ENCODE data around the gene ESYT3. TPM values are rescaled to one million over a fixed set of nuclear protein-coding genes. Genes with fewer than 3 reads are reported as not detected.

Gene ESYT3
- total and polyA plus RNA-seq, 9 of the 15 experiments (the other 6 are each of a cell fraction or from before 2014, with no cell fraction given): not detected

- TF ChIP-seq ZNF140 (CRISPR knock-in tag; IDR thresholded peaks at IDR 0.05): no peak
- no peak for TF ChIP-seq ZNF695 (CRISPR knock-in tag; IDR thresholded peaks at IDR 0.05)
- no peak for TF ChIP-seq TCF7L2 (IDR thresholded peaks at IDR 0.05; ENCODE audit: low read depth, low read length)
- no peak for TF ChIP-seq POLR2G (IDR thresholded peaks at IDR 0.05; ENCODE audit: low read depth, low read length)
Measured at GRCh38 chr3:138417559-138417982, 16.8 kb upstream of the ESYT3 start (continued).

GRCh38 chr3:138418601-138419206 lies 15.7 kb upstream of the ESYT3 start:
- Histone ChIP-seq H3K4me1 (replicated peaks in 1 of 2; ENCODE audit: control insufficient read depth in 2 of 2, insufficient read depth in 2 of 2, low read length in 2 of 2) (no peaks in the 10 kb centered on the region; a peak in 1 of 5 replicates), H3K79me2 (ENCODE audit: control insufficient read depth, insufficient read depth, low read length) (no peaks in the 10 kb centered on the region), H3K27me3 (ENCODE audit: control insufficient read depth in 2 of 2, insufficient read depth in 2 of 2, low read length in 2 of 2) (no peaks in the 10 kb centered on the region), H3K4me3 (no peak overlapping the region), H3K36me3 (ENCODE audit: control insufficient read depth, insufficient read depth, low read length) (no peaks in the 10 kb centered on the region), H3K9ac (ENCODE audit: insufficient read depth in 1 of 2, low read depth in 2 of 2, low read length in 2 of 2) (no peak overlapping the region), H3K27ac (ENCODE audit: extremely low read depth, low read depth, low read length) (no peak overlapping the region), H4K20me1 (replicated peaks; ENCODE audit: control insufficient read depth, insufficient read depth, low read length) (no peaks in the 10 kb centered on the region), H3K4me2 (ENCODE audit: insufficient read depth, low read length) (no peak overlapping the region), H3K9me1 (ENCODE audit: control insufficient read depth, insufficient read depth, low read length) (no peaks in the 10 kb centered on the region), H2AFZ (ENCODE audit: low read depth, low read length) (no peak overlapping the region), H3K9me3 (replicated peaks; ENCODE audit: control insufficient read depth, insufficient read depth, low read depth, low read length) (no peaks in the 10 kb centered on the region)
- FAIRE-seq: no peak
- ATAC-seq: no peak
- intact Hi-C loops (cut with micrococcal nuclease) (loop anchor here (5.0 kb wide), 3 partner anchors 44 to 351 kb away; partner anchors contain the start of gene CEP70), in situ Hi-C loops (cut with MboI) (no loop called here)
- BruUV-seq (replicated peaks): no TSS peak
- no peak for DNase-seq (ENCODE audit: extremely low read depth in 1 of 4, low spot score in 3 of 4)
- WGBS (ENCODE audit: insufficient coverage, low coverage, missing lambda C conversion rate): 23% methylated on average over 5 of the region's 5 CpGs
- TF ChIP-seq ZKSCAN3 (CRISPR knock-in tag; IDR thresholded peaks at IDR 0.05) (no peak), SAFB2 (IDR thresholded peaks at IDR 0.05; ENCODE audit: borderline replicate concordance, low read depth, low read length, severe bottlenecking) (no peak), TCFL5 (CRISPR knock-in tag; conservative IDR thresholded peaks at IDR 0.05) (no peak), IRF9 (tag; IDR thresholded peaks at IDR 0.05) (no peak), DLX4 (CRISPR knock-in tag; IDR thresholded peaks at IDR 0.05) (no peak), CBX2 (IDR thresholded peaks at IDR 0.05; ENCODE audit: insufficient read depth, low read length, poor library complexity, severe bottlenecking) (no peak), TRIM28 (IDR thresholded peaks at IDR 0.05) (no peak), ZNF217 (CRISPR knock-in tag; IDR thresholded peaks at IDR 0.05) (no peak), CREB1 (IDR thresholded peaks at IDR 0.05) (no peak), CREB1 (CRISPR knock-in tag; IDR thresholded peaks at IDR 0.05) (no peak), SIX5 (IDR thresholded peaks at IDR 0.05; ENCODE audit: borderline replicate concordance in 1 of 2, insufficient read depth in 1 of 2, low read depth in 1 of 2, low read length in 2 of 2) (no peak), ZNF384 (IDR thresholded peaks at IDR 0.05; ENCODE audit: low read depth, low read length) (no peak)
- TF ChIP-seq, protein P1, sequence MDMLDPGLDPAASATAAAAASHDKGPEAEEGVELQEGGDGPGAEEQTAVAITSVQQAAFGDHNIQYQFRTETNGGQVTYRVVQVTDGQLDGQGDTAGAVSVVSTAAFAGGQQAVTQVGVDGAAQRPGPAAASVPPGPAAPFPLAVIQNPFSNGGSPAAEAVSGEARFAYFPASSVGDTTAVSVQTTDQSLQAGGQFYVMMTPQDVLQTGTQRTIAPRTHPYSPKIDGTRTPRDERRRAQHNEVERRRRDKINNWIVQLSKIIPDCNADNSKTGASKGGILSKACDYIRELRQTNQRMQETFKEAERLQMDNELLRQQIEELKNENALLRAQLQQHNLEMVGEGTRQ (CRISPR knock-in tag; IDR thresholded peaks at IDR 0.05): no peak
- TF ChIP-seq, protein P2, sequence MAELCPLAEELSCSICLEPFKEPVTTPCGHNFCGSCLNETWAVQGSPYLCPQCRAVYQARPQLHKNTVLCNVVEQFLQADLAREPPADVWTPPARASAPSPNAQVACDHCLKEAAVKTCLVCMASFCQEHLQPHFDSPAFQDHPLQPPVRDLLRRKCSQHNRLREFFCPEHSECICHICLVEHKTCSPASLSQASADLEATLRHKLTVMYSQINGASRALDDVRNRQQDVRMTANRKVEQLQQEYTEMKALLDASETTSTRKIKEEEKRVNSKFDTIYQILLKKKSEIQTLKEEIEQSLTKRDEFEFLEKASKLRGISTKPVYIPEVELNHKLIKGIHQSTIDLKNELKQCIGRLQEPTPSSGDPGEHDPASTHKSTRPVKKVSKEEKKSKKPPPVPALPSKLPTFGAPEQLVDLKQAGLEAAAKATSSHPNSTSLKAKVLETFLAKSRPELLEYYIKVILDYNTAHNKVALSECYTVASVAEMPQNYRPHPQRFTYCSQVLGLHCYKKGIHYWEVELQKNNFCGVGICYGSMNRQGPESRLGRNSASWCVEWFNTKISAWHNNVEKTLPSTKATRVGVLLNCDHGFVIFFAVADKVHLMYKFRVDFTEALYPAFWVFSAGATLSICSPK (IDR thresholded peaks at IDR 0.05; ENCODE audit: borderline replicate concordance): no peak
- CTCF ChIA-PET (ENCODE audit: low intra/inter-chr PET ratio): interaction anchor here (0.9 kb wide), 1 partner anchor 86 kb away, joined by 4 read pairs; no protein-coding TSS in a partner anchor
- POLR2A ChIA-PET: no interaction called here

Measured in K562 (cell line).